AML-193 (cell line): ENCODE results near the gene TENM4.

Experiments
- DNase-seq, 2 experiments: peaks; one replicate each; lab custom pipeline; 2025; lab: John Stamatoyannopoulos, UW

TENM4 gene

DNA sequence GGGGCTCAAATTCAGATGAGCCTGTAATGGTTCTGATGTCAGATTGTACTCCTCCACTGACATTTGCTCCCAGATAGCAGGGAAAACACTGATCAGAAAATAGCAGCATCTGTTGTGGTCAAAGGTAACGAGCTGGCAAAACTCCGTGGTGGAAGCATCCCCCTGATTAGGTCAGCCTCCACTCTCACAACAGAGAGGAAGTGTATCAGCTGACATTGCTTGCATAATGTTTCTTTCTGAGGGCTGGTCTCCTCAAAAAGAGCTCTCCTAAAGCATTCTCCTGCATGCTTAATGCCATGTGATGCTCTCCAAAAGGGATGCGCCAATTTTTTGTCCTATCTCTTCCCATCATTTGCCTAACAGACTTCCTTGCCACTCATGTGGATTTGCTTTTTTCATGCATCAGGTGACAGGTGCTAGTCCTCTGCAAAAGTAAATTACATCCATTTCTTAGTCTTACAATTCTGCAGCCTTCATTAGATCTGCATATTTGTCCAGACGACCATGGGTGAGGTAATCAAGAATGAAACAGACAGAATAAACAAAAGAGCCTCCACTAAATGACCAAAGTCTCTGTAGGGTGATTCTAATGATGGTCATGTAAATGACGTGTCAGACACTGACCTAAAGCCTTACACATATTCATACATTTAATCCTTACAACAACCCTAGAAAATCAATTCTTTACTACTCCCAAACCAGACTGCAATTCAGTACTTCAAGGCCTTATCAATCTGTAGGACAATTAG, 6.4 kb upstream of the TENM4 start:
- DNase-seq, result peak; percentile 1 to 4

DNA sequence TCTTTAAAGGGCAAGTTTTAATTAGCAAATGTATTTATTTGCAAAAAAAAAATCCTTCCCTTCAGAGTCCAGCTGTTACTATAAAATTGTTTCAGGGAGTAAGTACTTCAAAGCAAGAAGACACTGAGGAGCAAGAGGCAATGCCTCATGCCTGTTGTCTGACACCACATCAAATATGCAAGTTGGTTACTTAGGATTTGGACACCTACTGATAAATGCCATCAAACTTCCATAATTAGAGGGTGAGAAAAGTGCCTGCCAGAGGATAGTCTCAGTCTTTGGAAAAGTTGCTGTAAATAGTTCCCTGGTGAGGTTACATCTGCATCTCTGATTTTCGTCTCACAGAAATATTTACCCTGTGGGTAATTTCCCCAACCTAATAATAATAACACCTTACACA, 4.1 kb upstream of the TENM4 start:
- no peak for DNase-seq

DNA sequence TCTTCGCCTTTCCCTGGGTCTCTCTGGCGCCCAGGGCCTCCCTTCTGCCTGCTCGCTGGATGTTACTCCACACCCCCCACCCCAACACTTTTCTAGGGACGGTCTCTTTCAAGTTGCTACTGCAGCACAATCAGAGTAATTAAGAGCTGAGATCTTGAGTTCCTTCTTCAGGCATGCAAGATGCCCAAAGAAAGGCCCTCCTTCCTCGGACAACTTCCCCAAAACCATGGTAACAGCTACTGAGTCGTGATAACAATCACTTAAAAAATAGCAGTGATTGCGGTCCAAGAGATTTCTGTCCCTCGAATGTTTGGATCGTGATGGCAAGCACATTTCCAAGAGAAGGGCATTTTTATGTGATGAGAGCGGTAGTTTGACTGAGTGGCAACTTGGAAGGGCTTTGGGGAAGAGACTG, 638 bp upstream of the TENM4 start:
- DNase-seq, result no peak

DNA sequence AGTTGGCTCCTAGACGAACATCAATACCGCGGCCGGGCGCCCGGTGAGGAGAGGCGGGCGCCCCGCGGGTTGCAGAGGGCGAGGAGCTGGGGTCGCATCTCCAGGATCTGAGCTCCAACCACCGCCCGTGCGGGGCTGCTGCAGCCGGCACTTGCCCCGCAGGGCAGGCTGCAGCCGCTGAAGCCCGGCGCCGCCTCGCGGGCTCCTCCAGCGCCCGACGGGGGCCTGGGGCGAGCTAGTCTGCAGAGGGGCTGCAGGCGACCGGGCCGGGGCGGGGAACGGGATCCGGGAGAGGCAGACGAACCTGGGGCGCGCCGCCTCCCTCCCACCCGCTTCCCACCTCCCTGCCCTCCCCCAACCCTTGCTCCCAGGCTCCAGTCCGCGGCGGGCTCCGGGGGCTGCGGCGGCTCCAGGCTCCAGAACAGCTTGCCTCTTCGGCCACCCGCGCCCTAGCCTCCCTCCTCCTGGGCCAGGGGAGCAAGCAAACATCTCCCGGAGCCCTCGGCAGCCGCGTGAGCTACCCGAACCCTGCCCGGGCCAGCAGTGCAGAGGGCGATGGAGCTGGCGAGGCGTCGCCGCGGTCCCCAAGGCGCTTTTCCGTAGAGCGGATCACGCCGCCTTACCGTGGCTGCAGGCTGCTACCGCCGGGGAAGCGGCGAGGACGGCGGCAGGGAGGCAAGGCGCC, 802 bp downstream of the TENM4 start:
- DNase-seq, result no peak

DNA sequence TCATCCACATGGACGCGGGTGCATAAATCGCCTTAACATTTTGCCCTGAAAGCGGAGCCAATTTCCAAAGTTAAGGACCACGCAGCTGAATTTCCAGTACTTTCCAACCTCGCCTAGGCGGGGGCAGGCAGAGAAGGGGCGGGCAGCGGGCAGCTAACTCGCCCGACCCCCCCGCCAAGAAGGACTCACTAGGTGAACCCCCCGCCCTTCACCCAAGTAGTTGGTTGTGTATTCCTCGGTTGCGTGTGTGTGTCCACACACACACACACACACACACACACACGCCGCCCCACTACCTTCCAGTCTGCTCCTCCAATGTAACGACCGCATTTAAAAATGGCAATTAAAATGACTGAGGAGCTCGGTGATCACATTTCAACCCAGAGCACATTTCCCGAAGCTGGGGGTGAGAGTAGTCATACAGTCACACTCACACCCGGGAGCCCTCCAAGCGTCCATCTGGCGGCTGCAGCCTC, 1.4 kb downstream of the TENM4 start:
- no peak for DNase-seq

DNA sequence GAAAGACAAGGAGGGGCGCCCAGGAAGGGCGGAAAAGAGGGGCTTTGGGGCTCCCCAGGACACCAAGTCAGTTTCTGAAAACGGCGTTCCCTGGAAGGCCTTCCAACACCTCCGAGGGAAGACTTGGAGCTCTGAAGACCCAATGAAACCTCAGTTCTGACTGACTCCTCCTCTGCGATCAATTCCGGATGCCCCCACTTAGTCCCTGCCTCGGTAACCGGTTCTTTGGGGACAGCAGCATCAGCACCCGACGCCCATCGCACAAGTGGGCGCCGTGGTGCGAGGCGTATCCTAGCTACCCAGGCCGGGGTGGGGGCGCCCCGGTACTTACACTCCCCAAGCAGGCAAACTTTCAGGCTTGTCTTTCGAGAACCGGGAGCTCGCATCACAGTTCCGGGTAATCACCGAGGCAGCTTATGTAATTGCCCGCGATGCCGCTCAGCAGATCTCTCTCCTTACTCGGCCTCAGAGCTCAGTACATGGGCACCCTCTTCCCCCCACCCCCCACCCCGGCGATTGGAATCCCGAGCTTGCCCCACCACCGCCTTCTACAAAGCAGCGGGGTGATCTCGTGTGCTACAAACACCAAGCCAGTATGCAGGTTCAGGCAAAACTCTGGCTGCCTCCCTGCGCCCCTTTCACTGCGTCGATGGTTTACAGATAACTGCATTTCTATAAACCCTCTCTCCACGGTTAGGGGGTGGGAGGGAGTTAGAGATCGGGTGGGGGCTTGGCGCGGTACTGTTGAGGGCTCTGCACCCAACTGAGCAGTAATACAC, 2.0 kb downstream of the TENM4 start:
- no peak for DNase-seq

DNA sequence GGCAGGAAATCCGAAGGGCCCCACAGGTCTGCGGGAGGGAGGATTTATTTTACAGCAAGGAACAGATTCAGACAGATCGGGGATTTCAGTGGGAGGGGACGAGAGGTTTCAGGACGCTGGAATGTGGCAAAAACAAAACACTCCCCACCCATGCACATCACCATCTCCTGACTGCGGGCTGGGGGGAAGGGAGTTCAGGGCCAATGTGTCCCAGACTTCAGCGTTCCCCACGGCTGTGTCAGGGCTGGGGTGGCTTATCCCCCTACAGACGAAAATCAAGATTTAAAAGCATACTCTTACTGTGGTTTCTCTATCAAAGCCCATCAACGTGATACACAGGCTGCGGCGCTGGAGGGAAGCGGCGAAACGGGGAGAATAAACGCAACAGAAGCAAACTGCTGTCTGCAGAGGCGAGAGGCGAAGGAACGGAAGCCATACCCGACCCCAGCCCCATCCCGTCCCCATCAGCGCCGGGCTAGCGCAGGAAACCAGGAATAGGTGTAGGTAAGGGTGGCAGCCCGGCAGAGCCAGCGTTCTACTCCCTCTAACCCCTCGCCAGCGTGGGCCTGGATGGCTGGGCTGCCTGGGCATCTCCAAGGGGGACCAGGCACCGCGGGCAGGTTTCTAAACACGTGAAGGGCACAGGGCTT, 2.7 kb downstream of the TENM4 start:
- no peak for DNase-seq

DNA sequence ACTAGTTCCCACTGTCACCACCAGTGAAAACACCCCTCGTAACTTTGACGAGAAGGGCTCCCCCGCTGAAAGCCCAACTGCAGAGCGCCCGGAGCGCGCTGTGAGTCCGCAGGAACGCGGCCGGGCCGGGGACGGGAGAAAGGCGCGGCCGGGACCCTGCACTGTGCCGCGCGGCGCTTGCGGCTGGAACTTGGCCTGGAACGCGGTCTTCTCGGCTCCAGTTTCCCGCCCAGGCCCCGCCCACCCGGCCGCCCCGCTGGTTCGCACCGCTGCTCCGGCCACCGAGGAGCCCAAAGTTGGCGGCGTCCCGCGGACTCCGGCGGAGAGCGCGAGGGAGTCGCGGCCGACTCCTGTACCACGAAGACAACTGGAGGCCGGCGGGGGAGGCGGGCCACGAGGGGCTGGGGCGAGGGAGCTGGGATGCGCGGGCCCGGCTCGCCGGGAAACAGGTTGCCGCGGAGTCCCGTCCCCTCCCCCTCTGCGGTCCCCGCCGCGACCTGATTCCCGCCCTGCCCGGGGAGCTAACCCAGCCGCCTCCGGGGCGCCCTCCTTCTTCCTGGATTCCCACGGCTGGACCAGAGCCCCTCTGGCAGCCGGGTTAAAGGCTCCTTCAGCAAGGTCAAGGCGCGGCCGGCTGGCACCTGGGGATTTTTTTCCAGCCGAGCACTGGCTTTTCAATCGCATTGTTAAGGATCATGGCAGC, 3.4 kb downstream of the TENM4 start:
- DNase-seq, result no peak

DNA sequence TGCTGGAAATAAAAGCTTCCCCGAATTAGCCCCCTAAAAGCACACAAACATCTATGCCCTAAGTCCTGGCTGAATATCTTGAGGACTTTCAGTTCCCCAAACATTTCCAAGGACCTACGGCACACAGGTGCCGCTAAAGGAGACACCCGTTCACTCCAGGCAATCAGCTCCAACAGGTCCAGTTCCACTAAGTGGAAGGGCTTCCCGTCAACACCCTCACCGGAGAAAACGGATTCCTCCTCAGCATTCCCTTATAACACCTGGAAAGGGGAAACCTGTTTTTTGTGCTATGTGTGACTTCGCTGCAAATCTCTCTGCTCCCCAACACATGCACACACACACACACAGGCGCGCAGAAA, 3.9 kb downstream of the TENM4 start:
- DNase-seq, result no peak

DNA sequence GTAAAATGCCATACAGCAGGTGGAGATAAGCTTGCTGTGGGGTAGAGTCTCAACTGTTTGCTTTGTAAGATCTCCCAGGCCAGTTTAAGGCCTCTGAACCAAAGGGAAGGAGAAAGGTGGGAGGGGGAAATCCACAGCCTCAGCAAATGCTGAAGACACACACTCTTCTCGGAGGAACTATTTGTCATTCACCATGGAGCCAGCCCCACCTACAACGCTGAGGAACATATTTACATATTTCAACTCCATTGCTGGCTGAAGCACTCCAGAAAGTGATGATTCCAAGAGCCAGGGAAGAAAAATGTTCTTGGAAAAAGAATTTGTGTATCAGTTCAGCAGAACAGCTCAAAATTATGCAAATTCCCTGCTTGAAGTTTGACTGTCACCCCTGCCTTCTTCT, 6.5 kb downstream of the TENM4 start:
- no peak for DNase-seq

DNA sequence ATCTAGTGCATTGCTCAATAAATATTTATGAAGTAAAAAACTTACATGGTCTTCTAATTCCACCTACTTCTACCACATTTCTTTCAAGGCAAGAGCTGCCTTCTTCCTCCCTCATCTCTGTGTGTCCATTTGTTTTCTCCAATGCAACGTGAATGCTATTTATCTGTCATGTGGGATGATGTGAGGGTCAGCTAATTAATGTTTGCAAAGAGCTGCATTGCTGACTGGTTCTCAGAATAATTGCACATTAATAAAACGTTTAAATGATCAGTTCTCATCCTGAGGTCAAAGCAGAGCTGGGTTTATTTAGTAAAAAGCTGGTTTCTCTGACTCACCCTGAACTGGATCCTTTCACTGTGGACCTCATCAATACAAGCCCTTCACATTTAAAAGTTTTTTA, 8.7 kb downstream of the TENM4 start:
- no peak for DNase-seq

DNA sequence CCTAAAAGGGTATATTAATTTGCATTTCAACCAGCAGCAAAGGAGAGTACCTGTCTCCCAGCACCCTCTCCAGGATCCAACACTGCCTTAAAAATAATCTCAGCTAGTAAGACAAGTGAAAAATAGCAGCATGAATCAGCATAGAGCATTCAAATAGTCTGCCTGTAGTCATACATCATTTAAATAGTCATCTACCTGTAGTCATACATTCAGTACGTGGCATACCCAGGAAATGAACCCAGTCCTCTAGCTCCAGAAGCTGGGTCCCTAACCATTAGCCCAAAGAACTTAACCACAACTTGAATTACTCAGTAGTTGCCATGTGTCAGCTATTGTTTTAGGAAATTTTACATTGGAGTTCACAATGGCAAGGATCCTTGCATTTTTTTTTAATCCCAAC, 9.3 kb downstream of the TENM4 start:
- DNase-seq, result no peak

DNA sequence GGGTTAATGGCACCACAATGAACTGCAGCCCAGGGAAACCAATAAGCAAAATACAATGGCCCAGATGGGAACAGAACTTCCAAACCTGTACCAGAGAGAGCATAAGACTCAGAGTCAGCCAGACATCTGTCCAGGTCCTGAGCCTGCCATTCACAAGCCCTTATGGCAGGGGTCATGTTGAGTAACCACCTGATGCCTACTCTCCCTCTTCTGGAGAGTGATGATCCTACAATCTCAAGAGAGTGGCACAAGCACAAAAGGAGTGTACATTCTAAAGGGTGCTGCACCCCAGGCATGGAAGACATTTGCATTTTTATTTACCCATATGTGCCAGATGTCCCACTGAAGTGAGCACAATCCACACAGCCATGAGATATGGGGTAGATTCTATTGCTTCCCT, 10.6 kb downstream of the TENM4 start:
- no peak for DNase-seq

DNA sequence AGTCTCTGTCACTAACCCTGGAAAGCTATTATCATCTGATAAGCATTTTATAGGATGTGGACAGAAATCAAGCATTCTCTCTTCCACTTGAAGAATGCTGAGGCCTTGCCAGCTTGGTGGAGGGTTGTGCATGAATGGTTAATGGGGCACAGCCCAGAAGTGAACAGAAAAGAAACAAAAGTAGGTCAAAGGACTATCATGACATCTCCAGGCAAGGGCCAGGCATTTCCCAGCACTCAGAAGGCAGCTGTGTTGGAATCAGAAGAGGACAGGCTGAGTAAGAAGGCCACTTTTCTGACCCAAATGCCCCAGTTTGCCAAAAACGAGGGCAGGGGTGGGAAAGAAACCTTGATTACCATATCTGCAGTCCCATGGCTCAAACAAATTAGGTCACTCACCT, 12.4 kb downstream of the TENM4 start:
- DNase-seq, result no peak

DNA sequence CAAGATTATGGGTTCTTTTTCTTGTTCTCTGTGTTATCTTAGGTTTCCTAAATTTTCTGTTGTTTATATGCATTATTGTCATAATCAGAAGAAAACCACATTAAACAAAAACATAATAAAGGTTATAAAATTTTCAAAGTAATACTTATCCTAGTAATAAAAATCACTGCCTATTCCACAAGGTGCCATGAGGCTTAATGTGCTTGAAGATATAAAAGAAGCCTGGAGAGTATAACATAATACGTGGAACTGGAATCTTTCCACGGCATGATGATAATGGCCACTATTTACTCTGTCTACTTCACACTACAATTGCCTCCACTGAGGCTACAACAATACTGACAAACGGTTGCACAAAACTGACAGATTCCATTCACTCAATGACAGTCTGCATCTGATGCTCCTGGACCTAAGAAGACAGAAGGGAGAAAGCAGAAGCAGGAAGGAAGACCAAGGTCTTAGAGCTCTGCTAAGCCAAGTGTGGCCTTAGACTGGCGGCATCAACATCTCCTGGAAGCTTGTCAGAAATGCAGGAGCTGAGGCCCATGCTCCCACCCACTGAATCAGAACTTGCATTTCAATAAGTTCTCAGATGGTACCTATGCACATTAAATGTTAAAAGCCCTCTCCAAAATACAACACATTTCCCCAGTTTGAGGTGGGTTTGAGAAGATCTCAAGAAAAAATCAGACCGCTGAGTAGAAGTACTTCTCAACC, 13.1 kb downstream of the TENM4 start:
- DNase-seq, result no peak

DNA sequence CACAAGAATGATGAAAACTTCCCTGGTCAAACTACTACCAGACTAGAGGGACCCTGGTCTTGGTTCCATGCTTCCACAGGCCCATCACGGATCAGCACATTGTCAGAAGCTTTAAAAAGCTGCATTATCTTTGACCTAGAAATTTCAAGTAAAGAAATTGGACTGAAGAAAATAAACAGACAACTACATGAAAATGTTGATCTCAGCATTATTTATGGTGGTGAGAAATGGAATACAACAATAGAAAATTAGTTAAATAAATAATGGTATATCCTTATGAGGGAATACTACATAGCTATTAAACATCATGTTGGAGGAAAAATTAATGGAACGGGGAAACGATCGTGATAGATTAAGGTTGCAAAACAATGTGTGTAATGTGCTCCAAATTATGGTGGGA, 13.7 kb downstream of the TENM4 start:
- no peak for DNase-seq

DNA sequence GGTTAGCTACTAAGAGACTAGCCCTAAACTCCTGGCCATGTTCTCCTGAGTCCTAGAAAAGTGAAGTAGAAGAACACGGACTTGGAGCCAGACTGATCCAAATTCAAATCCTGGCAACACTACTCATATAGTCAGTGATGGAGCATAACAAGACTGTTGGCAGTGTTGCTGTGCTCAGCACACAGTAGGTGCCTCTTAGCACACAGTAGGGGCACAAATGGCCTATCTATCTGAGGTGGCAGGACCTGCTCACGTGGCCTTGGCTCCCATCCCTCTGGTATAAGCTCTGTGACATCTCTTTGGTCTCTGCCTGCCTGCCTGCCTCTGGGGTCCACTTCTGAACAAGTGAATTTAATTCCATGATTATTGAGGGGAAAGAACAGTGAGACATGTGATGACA, 15.4 kb downstream of the TENM4 start:
- no peak for DNase-seq

DNA sequence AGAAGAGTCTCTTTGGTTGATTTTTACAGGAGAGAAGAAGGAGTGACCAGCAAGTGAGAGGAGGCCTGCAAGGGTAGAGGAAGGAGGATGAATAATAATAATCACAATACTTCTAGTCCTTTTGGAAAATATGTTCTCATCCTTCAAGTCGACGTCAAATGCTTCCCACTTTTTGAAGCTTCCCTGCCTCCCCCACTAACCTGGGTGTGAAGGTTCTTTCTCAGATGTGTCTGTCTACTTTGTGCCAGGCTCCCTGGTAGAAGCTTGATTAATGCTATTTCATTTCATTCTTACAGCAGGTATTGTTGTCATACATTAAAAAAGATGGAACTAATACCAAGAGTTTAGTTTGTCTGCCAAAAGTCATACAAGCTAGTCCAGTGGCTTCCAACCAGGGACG, 17.1 kb downstream of the TENM4 start:
- no peak for DNase-seq

DNA sequence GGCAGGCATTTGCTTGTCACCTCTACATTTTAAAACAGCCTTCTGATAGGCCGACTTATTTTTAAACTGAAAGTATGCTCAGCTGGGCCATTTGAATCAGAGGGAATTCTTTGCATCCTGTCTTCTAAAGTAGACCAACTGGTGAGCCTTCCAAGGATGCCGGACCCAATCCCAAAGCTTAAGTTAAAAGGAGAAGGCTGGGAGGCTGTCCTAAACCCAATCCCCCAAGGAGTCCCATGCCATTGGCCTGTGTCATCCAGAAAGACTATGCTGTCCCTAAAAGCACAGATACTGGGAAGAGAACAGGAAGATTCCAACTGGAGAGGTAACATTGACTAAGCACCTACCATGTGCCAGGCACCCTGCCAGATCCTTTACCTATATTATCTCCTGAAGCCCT, 18.0 kb downstream of the TENM4 start:
- DNase-seq, result no peak

DNA sequence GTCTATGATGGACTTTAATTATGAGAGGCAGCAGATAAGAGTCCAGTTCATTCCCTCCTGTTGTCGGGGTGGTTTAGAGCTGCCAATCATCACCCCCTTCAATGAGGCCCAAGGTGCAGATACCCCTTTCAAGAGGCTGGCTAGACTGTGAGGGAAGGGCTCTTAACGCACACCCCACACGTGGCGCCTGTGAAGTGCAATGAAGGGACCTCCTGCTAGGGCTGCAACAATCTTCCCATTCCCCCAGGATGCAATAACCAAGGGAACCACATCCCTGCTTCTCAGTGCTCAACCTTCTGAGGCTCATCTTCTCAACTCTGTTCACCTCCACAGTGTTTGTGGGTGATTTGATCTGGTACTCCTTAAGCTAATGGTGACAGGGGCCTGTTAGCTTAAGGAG, 19.0 kb downstream of the TENM4 start:
- no peak for DNase-seq

DNA sequence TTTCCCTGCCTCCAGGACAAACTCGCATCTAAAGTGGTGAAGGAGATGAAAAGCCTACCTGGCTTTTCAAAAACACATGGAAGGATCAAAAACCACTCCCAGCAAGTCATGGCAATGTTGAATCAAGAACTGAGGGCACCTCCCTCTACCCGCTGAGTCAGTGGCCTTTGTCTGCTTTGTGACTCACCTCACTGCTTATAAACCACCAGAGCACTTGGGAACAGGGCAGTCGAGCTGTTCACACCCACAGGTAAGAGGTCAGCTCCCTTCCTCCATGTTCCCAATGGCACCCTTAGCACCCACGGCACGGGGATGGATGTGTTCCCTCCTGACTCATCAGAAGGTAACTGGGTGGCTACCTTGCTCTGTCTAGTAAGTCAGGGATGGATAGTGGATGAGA, 21.7 kb downstream of the TENM4 start:
- no peak for DNase-seq
